HUES48 (cell line): ENCODE results near the gene IL6ST.
"Not testable (repeated sequence)": the region's sequence is repeated elsewhere in the genome, so short reads cannot be mapped to it uniquely, and the experiment has no call there.

Source experiments
- H3K27ac ChIP-seq: one replicate; pipeline ENCODE4 v1.7.0; 2013; ENCODE audit warnings: low read depth, low read length, inconsistent platforms
- H3K27me3 ChIP-seq: 2 replicates; pipeline ENCODE4 v1.6.1; 2013; ENCODE audit warnings: mild to moderate bottlenecking, low read length; ENCODE audit not compliant: control insufficient read depth, insufficient read depth
- H3K36me3 ChIP-seq: 2 replicates; pipeline ENCODE4 v1.6.1; 2013; ENCODE audit warnings: low read length; ENCODE audit not compliant: control insufficient read depth, insufficient read depth
- H3K4me1 ChIP-seq: 2 replicates; pipeline ENCODE4 v1.6.1; 2013; ENCODE audit warnings: mild to moderate bottlenecking, low read length; ENCODE audit not compliant: control insufficient read depth, insufficient read depth
- H3K4me3 ChIP-seq: 2 replicates; pipeline ENCODE4 v1.5.1; 2013; ENCODE audit warnings: mild to moderate bottlenecking, low read depth, low read length
- H3K9ac ChIP-seq: 2 replicates; pipeline ENCODE4 v1.6.1; 2013; ENCODE audit warnings: mild to moderate bottlenecking, low read depth, low read length, moderate library complexity
- H3K9me3 ChIP-seq: 2 replicates; pipeline ENCODE4 v1.6.1; 2013; ENCODE audit warnings: low read length; ENCODE audit not compliant: control insufficient read depth, insufficient read depth

The IL6ST gene

GRCh38 chr5:55994495-55994997, at the start of gene IL6ST:
IL6ST (minus strand) TSS chr5:55994963; CDS start chr5:55976278, 18,685 bp downstream.
- peak within 1 kb of the TSS; percentile 70 for H3K9ac ChIP-seq
- peak within 1 kb of the TSS; percentile 90 for H3K27ac ChIP-seq
- peaks cover 13% of the 10 kb centered on the region; the same call in 1 of the 2 replicates for H3K4me1 ChIP-seq
- H3K27me3 ChIP-seq, result no peaks in the 10 kb centered on the region
- H3K36me3 ChIP-seq, result no peaks in the 10 kb centered on the region
- no peaks in the 10 kb centered on the region for H3K9me3 ChIP-seq
- H3K4me3 ChIP-seq, result peak within 1 kb of the TSS; percentile 86

- H3K9me3 ChIP-seq, result no peaks in the 10 kb centered on the region; the same call in 1 of the 2 replicates
- no peak overlapping the region for H3K27ac ChIP-seq
- H3K9ac ChIP-seq, result no peak overlapping the region
- no peaks in the 10 kb centered on the region for H3K27me3 ChIP-seq
- H3K4me3 ChIP-seq, result no peak overlapping the region
- H3K4me1 ChIP-seq, result no peaks in the 10 kb centered on the region
- H3K36me3 ChIP-seq, result no peaks in the 10 kb centered on the region
Observed at GRCh38 chr5:56039985-56040384, 45.2 kb upstream of the IL6ST start.

- not testable (repeated sequence) for H3K9ac ChIP-seq, H3K4me3 ChIP-seq, H3K27ac ChIP-seq, H3K27me3 ChIP-seq, H3K9me3 ChIP-seq, H3K36me3 ChIP-seq, H3K4me1 ChIP-seq
Observed at GRCh38 chr5:56038206-56038605, 43.4 kb upstream of the IL6ST start.

GRCh38 chr5:56037531-56038010, 42.8 kb upstream of the IL6ST start:
- Histone ChIP-seq H3K9ac (no peak overlapping the region), H3K9me3 (no peaks in the 10 kb centered on the region; the same call in 1 of the 2 replicates), H3K4me3 (no peak overlapping the region), H3K27me3 (no peaks in the 10 kb centered on the region), H3K27ac (no peak overlapping the region), H3K4me1 (no peaks in the 10 kb centered on the region), H3K36me3 (no peaks in the 10 kb centered on the region)

GRCh38 chr5:56035394-56035793, 40.6 kb upstream of the IL6ST start:
- H3K36me3 ChIP-seq, H3K27me3 ChIP-seq, H3K9ac ChIP-seq, H3K4me1 ChIP-seq, H3K27ac ChIP-seq, H3K4me3 ChIP-seq, H3K9me3 ChIP-seq: not testable (repeated sequence)

GRCh38 chr5:56029871-56030630, 35.3 kb upstream of the IL6ST start:
- H3K36me3 ChIP-seq, H3K4me3 ChIP-seq, H3K27ac ChIP-seq, H3K9me3 ChIP-seq, H3K9ac ChIP-seq, H3K27me3 ChIP-seq, H3K4me1 ChIP-seq: not testable (repeated sequence)

- H3K4me3 ChIP-seq, result no peak overlapping the region
- no peak overlapping the region for H3K27ac ChIP-seq
- no peaks in the 10 kb centered on the region for H3K4me1 ChIP-seq
- no peaks in the 10 kb centered on the region for H3K36me3 ChIP-seq
- H3K27me3 ChIP-seq, result no peaks in the 10 kb centered on the region
- no peaks in the 10 kb centered on the region for H3K9me3 ChIP-seq
- no peak overlapping the region for H3K9ac ChIP-seq
Observed at GRCh38 chr5:56029457-56029856, 34.7 kb upstream of the IL6ST start.

GRCh38 chr5:56028708-56029107, 33.9 kb upstream of the IL6ST start:
- Histone ChIP-seq H3K9me3 (no peaks in the 10 kb centered on the region), H3K36me3 (no peaks in the 10 kb centered on the region), H3K4me1 (no peaks in the 10 kb centered on the region), H3K27me3 (no peaks in the 10 kb centered on the region), H3K9ac (no peak overlapping the region), H3K4me3 (no peak overlapping the region), H3K27ac (no peak overlapping the region)

GRCh38 chr5:56026863-56027300, 32.1 kb upstream of the IL6ST start:
- Histone ChIP-seq H3K9me3 (no peaks in the 10 kb centered on the region), H3K4me3 (no peak overlapping the region), H3K36me3 (no peaks in the 10 kb centered on the region), H3K4me1 (no peaks in the 10 kb centered on the region), H3K27ac (no peak overlapping the region), H3K27me3 (no peaks in the 10 kb centered on the region), H3K9ac (no peak overlapping the region)

- Histone ChIP-seq H3K27me3 (no peaks in the 10 kb centered on the region), H3K9ac (no peak overlapping the region), H3K9me3 (no peaks in the 10 kb centered on the region), H3K27ac (no peak overlapping the region), H3K4me3 (no peak overlapping the region), H3K36me3 (no peaks in the 10 kb centered on the region), H3K4me1 (no peaks in the 10 kb centered on the region)
Observed at GRCh38 chr5:56025151-56025885, 30.6 kb upstream of the IL6ST start.

- no peaks in the 10 kb centered on the region for H3K27me3 ChIP-seq
- H3K9ac ChIP-seq, result no peak overlapping the region
- H3K4me3 ChIP-seq, result no peak overlapping the region
- no peaks in the 10 kb centered on the region for H3K4me1 ChIP-seq
- H3K36me3 ChIP-seq, result no peaks in the 10 kb centered on the region
- no peaks in the 10 kb centered on the region for H3K9me3 ChIP-seq
- peak overlapping the region; percentile 13 for H3K27ac ChIP-seq
Observed at GRCh38 chr5:56024810-56025150, 30.0 kb upstream of the IL6ST start.
